ENCODE measurements around the gene MAML2. TPM values are rescaled to one million over a fixed set of nuclear protein-coding genes. Genes with fewer than 3 reads are reported as not detected.

The MAML2 gene
- total RNA-seq, 1 donor: 20.1 TPM

- no peak for TF ChIP-seq CTCF (IDR thresholded peaks at IDR 0.05; ENCODE audit: insufficient read depth, low read length)
- no peak for DNase-seq (ENCODE audit: low read depth)
- H3K4me3 ChIP-seq (ENCODE audit: low read depth, low read length): no peak overlapping the region
These were observed 353.2 kb downstream of the MAML2 start for GRCh38 chr11:95989780-95990179.

- no peak overlapping the region for H3K4me3 ChIP-seq (ENCODE audit: low read depth, low read length)
- no peak for DNase-seq (ENCODE audit: low read depth)
- TF ChIP-seq CTCF (IDR thresholded peaks at IDR 0.05; ENCODE audit: insufficient read depth, low read length): no peak
These were observed 353.9 kb downstream of the MAML2 start for GRCh38 chr11:95989076-95989605.

GRCh38 chr11:95985174-95985808, 357.7 kb downstream of the MAML2 start:
- TF ChIP-seq CTCF (IDR thresholded peaks at IDR 0.05; ENCODE audit: insufficient read depth, low read length): no peak
- peak; percentile 74 for DNase-seq (ENCODE audit: low read depth)
- no peak overlapping the region for H3K4me3 ChIP-seq (ENCODE audit: low read depth, low read length)

- H3K4me3 ChIP-seq (ENCODE audit: low read depth, low read length): no peak overlapping the region
- DNase-seq (ENCODE audit: low read depth): no peak
- TF ChIP-seq CTCF (IDR thresholded peaks at IDR 0.05; ENCODE audit: insufficient read depth, low read length): no peak
These were observed 358.9 kb downstream of the MAML2 start for GRCh38 chr11:95984072-95984471.

GRCh38 chr11:95977534-95978174, 365.3 kb downstream of the MAML2 start:
- H3K4me3 ChIP-seq (ENCODE audit: low read depth, low read length): no peak overlapping the region
- peak; percentile 63 for DNase-seq (ENCODE audit: low read depth)
- no peak for TF ChIP-seq CTCF (IDR thresholded peaks at IDR 0.05; ENCODE audit: insufficient read depth, low read length)

- no peak for DNase-seq (ENCODE audit: low read depth)
- H3K4me3 ChIP-seq (ENCODE audit: low read depth, low read length): no peak overlapping the region
- TF ChIP-seq CTCF (IDR thresholded peaks at IDR 0.05; ENCODE audit: insufficient read depth, low read length): no peak
These were observed 366.4 kb downstream of the MAML2 start for GRCh38 chr11:95976550-95976949.

Measured in fibroblast of the aortic adventitia (primary cell).